Occipital lobe (tissue), 3 donors: ENCODE measurements around the gene TRAK1. TPM values are rescaled to one million over a fixed set of nuclear protein-coding genes. Genes with fewer than 3 reads are reported as not detected.

ENCODE experiments used
- DNase-seq: peaks from one replicate; lab custom pipeline; 2025; lab: John Stamatoyannopoulos, UW
- small RNA-seq: library from RNA; depleted of rRNA; stranded (forward); fragments of <200 nt; gene quantifications from one replicate; pipeline ENCODE3, GENCODE V24; 2014
- total RNA-seq: library from RNA; depleted of rRNA; stranded (reverse); fragments of >200 nt; gene quantifications from one replicate; pipeline ENCODE4 v1.2.3, GENCODE V29; 2014

Gene TRAK1
- total RNA-seq, 1 donor from 2014 or later, result 46.3 TPM

DNA sequence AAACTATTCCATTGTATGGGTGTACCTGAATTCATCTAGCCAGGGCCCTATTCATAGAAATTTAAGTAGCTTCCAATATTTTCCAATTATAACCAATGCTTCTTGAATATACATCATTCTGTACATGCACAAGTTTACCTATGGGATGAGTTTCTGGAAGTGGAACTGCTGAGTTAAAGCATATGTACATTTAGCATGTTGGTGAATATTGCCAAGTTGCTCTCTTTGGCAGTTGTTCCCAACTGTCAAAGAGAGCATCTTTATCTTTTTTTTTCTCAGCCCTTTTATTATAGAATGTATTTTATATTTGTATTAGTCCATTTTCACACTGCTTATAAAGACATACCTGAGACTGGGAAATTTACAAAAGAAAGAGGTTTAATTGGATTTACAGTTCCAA lies 183.1 kb downstream of the TRAK1 start:
- DNase-seq, result no peak

DNA sequence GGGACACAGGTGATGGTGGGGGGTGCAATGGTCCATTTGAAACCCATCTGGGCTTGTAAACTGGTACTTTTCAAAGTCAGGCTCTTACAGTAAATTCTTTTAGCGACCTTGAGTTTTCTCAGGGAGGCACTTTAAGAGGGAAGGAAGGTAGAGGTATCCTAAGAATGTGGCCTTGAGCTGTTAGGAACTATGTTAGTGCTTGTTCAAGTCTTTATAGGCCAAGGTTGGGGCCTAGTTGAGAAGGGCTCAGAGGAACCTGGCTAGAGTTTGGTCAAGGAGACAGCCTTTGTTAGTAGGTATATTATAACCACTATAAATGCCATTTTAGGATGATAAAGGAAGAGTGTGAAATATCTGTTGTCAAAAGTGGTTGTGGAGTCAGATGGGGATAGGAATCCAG lies 184.1 kb downstream of the TRAK1 start:
- no peak for DNase-seq

Small RNAs within 50 kb of the gene (small RNA-seq; reads per million reads assigned to genes)
- not detected for gene RNU4-78P

Other genes starting within 250 kb of the TRAK1 start
- gene ULK4, start 129.3 kb upstream of the TRAK1 start, total RNA-seq, result 21.1 TPM
- gene CCK, start 174.8 kb downstream of the TRAK1 start, total RNA-seq, result 14.7 TPM